MV-4-11 (cell line): ENCODE data around the gene TSPAN18.

ENCODE experiments used
- DNase-seq: peaks from one replicate; lab custom pipeline; 2025; lab: John Stamatoyannopoulos, UW

Gene TSPAN18

GRCh38 chr11:44777209-44778194, 50.7 kb downstream of the TSPAN18 start:
- no peak for DNase-seq

GRCh38 chr11:44778195-44779100, 51.7 kb downstream of the TSPAN18 start:
- no peak for DNase-seq

GRCh38 chr11:44779736-44780520, 53.2 kb downstream of the TSPAN18 start:
- no peak for DNase-seq

- peak; percentile 62 for DNase-seq
Observed at GRCh38 chr11:44780940-44781631, 54.3 kb downstream of the TSPAN18 start.

GRCh38 chr11:44781655-44782054, 54.9 kb downstream of the TSPAN18 start:
- DNase-seq: no peak

- DNase-seq: peak; percentile 75
Observed at GRCh38 chr11:44782478-44782877, 55.7 kb downstream of the TSPAN18 start.

GRCh38 chr11:44784436-44784760, 57.6 kb downstream of the TSPAN18 start:
- peak; percentile 88 for DNase-seq

- no peak for DNase-seq
Observed at GRCh38 chr11:44784851-44785250, 58.1 kb downstream of the TSPAN18 start.

GRCh38 chr11:44785856-44786607, 59.3 kb downstream of the TSPAN18 start:
- peak; percentile 28 for DNase-seq

GRCh38 chr11:44787070-44787469, 60.3 kb downstream of the TSPAN18 start:
- no peak for DNase-seq

GRCh38 chr11:44787981-44788380, 61.2 kb downstream of the TSPAN18 start:
- DNase-seq: no peak

- DNase-seq: no peak
Observed at GRCh38 chr11:44788536-44789261, 61.9 kb downstream of the TSPAN18 start.

GRCh38 chr11:44789496-44789895, 62.7 kb downstream of the TSPAN18 start:
- DNase-seq: no peak

- DNase-seq: no peak
Observed at GRCh38 chr11:44790211-44790610, 63.4 kb downstream of the TSPAN18 start.

GRCh38 chr11:44791316-44791925, 64.7 kb downstream of the TSPAN18 start:
- DNase-seq: no peak

- DNase-seq: no peak
Observed at GRCh38 chr11:44792171-44792570, 65.4 kb downstream of the TSPAN18 start.

GRCh38 chr11:44793350-44794090, 66.8 kb downstream of the TSPAN18 start:
- no peak for DNase-seq

- peak; percentile 40 for DNase-seq
Observed at GRCh38 chr11:44795803-44796535, 69.2 kb downstream of the TSPAN18 start.
